Activated naive CD8-positive, alpha-beta T cell treated with anti-CD3 and anti-CD28 coated beads, Interleukin-2, amount 50 U/mL, for 24 hours (primary cell): ENCODE data around the gene LIMS1.
"Not testable (repeated sequence)": the region's sequence is repeated elsewhere in the genome, so short reads cannot be mapped to it uniquely, and the experiment has no call there.

Experiments used
- ATAC-seq: fragments of 150-1000 bp; cut with Tn5 transposase; one replicate; pipeline ENCODE4 v1.10.0; 2021
- DNase-seq: peaks from one replicate; pipeline ENCODE4 v3.0.0; 2021
- H3K27ac Mint-ChIP-seq: one replicate; pipeline ENCODE4 v1.8.0; 2021; ENCODE audit warnings: mild to moderate bottlenecking, mixed read lengths
- H3K27me3 Mint-ChIP-seq: one replicate; pipeline ENCODE4 v1.8.0; 2021; ENCODE audit warnings: mixed read lengths
- H3K36me3 Mint-ChIP-seq: one replicate; pipeline ENCODE4 v1.8.0; 2021; ENCODE audit warnings: low read depth, mixed read lengths
- H3K4me1 Mint-ChIP-seq: one replicate; pipeline ENCODE4 v1.8.0; 2021; ENCODE audit warnings: mixed read lengths
- H3K4me3 Mint-ChIP-seq: one replicate; pipeline ENCODE4 v1.8.0; 2021; ENCODE audit warnings: mild to moderate bottlenecking, moderate library complexity, mixed read lengths
- H3K9me3 Mint-ChIP-seq: one replicate; pipeline ENCODE4 v1.8.0; 2021; ENCODE audit warnings: mixed read lengths

The LIMS1 gene

GRCh38 chr2:108688818-108689756, 154.8 kb downstream of the LIMS1 start:
- H3K4me3 Mint-ChIP-seq, H3K9me3 Mint-ChIP-seq, H3K4me1 Mint-ChIP-seq, H3K27ac Mint-ChIP-seq, H3K36me3 Mint-ChIP-seq, DNase-seq, ATAC-seq, H3K27me3 Mint-ChIP-seq: not testable (repeated sequence)

DNA sequence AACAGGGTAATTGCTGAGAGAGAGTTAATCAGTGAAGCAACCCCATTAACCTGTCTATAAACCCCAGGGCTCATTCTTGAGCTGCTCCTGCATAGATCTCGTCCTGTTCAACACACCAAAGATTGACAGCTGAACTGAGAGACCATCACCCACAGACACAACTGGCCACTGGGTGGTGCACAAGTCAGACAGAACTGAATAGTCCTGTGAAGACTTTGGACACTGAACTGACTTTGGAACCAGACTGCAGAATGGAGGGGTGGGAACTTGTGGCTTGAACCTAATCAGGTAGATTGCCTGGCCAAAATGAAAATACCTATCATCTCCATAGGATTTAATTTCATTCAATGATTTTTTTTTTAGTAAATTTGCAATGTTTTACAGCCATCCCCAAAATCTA, 155.7 kb downstream of the LIMS1 start:
- H3K4me3 Mint-ChIP-seq, H3K27ac Mint-ChIP-seq, H3K27me3 Mint-ChIP-seq, DNase-seq, H3K4me1 Mint-ChIP-seq, H3K36me3 Mint-ChIP-seq, H3K9me3 Mint-ChIP-seq: not testable (repeated sequence)
- peak; percentile 90 for ATAC-seq

DNA sequence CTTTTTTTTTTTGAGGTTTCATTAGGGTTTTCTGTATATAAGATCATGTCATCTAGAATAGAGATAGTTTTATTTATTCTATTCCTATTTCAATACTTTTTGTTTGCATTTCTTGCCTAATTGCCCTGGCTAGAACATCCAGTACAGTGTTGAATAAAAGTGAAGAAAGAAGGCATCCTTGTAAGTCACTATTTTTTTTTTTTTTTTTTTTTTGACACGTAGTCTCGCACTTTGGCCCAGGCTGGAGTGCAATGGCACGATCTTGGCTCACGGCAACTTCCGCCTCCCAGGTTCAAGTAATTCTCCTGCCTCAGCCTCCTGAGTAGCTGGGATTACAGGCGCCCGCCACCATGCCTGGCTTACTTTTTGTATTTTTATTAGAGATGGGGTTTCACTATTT, 157.2 kb downstream of the LIMS1 start:
- no peak for DNase-seq
- Mint-ChIP-seq H3K36me3 (no peaks in the 10 kb centered on the region), H3K27ac (no peak overlapping the region), H3K27me3 (no peaks in the 10 kb centered on the region), H3K9me3 (no peaks in the 10 kb centered on the region), H3K4me3 (no peak overlapping the region), H3K4me1 (no peaks in the 10 kb centered on the region)
- no peak for ATAC-seq

DNA sequence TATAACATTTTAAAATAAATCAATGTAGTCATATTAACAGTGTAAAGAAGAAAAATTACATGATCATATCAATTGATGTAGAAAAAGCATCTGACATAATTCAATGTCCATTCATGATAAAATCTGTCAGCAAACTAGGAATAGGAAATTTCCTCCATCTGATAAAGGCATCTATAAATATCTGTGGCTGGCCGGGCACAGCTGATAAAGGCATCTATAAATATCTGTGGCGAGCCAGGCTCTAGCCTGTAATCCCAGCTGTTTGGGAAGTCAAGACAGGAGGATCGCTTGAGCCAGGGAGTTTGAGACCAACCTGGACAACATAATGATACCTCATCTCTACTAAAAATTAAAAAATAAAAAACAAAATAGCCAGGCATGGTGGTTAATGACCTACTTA, 166.9 kb downstream of the LIMS1 start:
- no peak for DNase-seq
- Mint-ChIP-seq H3K4me3 (no peak overlapping the region), H3K36me3 (no peaks in the 10 kb centered on the region), H3K27ac (no peak overlapping the region), H3K9me3 (no peaks in the 10 kb centered on the region), H3K4me1 (no peaks in the 10 kb centered on the region), H3K27me3 (no peaks in the 10 kb centered on the region)
- no peak for ATAC-seq

- H3K4me1 Mint-ChIP-seq, result no peaks in the 10 kb centered on the region
- H3K27ac Mint-ChIP-seq, result no peak overlapping the region
- H3K27me3 Mint-ChIP-seq, result no peaks in the 10 kb centered on the region
- H3K4me3 Mint-ChIP-seq, result no peak overlapping the region
- ATAC-seq (no peak), DNase-seq (no peak)
- H3K36me3 Mint-ChIP-seq, result no peaks in the 10 kb centered on the region
- no peaks in the 10 kb centered on the region for H3K9me3 Mint-ChIP-seq
These were observed 167.5 kb downstream of the LIMS1 start for GRCh38 chr2:108701806-108702205.

DNA sequence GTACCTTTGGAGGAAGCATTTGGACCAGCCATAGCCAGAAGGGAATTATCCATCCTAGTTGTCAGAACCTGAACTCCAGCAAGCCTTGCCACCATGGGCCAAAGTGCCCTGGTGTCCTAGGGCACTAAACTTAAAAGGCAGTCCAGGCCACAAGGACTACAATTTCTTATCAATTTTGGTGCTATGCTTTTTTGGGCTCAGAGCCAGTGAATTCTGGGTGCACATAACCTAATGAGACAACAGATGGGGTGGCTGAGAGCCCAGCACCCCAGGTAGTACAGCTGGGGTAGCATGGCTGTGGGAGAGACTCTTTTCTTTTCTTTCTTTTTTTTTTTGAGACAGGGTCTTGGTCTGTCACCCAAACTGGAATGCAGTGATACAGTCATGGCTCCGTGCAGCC, 170.6 kb downstream of the LIMS1 start:
- no peak for DNase-seq
- H3K27me3 Mint-ChIP-seq, result no peaks in the 10 kb centered on the region
- peaks cover 4% of the 10 kb centered on the region for H3K36me3 Mint-ChIP-seq
- H3K9me3 Mint-ChIP-seq, result peaks cover 6% of the 10 kb centered on the region
- H3K4me1 Mint-ChIP-seq, result no peaks in the 10 kb centered on the region
- H3K4me3 Mint-ChIP-seq, result no peak overlapping the region
- ATAC-seq, result no peak
- no peak overlapping the region for H3K27ac Mint-ChIP-seq

DNA sequence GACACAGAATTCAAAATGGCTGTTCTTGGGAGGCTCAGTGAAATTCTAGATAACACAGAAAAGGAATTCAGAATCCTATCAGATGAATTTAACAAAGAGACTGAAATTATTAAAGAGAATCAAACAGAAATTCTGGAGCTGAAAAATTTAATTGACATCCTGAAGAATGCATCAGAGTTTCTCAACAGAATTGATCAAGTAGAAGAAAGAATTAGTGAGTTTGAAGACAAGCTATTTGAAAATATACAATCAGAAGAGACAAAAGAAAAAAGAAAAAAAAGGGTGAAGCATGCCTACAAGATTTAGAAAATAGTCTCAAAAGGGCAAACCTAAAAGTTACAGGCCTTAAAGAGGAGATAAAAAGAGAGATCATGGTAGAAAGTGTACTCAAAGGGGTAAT, 173.0 kb downstream of the LIMS1 start:
- Mint-ChIP-seq H3K9me3 (peaks cover 6% of the 10 kb centered on the region), H3K4me3 (no peak overlapping the region), H3K27ac (no peak overlapping the region), H3K36me3 (peaks cover 4% of the 10 kb centered on the region), H3K27me3 (no peaks in the 10 kb centered on the region), H3K4me1 (no peaks in the 10 kb centered on the region)
- DNase-seq (no peak), ATAC-seq (no peak)

- H3K27ac Mint-ChIP-seq, H3K9me3 Mint-ChIP-seq, H3K36me3 Mint-ChIP-seq: not testable (repeated sequence)
These were observed 182.7 kb downstream of the LIMS1 start for GRCh38 chr2:108716971-108717370.

DNA sequence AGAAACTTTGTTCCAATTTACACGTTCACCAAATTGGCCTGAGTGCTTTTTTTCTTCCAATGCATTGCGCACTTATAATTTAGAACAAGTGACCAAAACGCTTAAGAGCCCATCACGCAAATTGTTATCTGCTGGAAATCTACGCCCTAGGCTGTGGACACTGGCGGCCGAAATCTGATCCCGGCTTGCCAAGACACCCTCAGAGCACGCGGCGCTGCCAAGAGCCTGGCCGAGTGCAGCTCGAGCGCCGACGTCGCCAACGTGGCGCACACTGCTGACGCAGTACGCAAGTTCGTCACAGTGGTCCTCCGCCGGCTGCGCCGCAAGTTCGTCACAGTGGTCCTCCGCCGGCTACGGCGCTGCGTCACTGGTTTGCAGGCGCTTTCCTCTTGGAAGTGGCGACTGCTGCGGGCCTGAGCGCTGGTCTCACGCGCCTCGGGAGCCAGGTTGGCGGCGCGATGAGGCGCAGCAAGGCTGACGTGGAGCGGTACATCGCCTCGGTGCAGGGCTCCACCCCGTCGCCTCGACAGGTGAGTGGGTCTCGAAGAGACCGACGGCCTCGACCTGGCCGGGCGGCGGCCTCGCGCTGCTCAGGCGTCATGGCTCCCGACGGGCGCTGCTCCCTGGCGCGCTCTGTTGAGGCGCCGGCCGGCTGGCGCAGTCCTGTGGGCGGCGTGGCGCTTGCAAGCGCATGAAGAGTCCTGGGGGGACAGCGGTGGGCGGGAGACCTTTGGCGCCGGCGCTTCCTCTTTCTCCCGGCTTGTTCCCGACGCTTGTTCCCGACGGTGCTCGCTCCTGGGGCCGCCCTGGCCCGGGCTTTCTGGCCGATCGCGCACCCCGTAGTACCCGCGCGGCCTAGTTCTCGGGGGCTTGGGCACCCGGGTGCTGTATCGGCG, 185.1 kb downstream of the LIMS1 start, which contains the start of gene RANBP2:
RANBP2 (plus strand) TSS at position 334 of the 896 bp plus-strand sequence; CDS start at position 459, 125 bp downstream.
- peak; percentile 96 for DNase-seq
- Mint-ChIP-seq H3K9me3 (no peaks in the 10 kb centered on the region), H3K27me3 (no peaks in the 10 kb centered on the region), H3K27ac (peak within 1 kb of the TSS; percentile 100), H3K4me3 (peak within 1 kb of the TSS; percentile 97), H3K36me3 (peaks cover 8% of the 10 kb centered on the region), H3K4me1 (peaks cover 30% of the 10 kb centered on the region)
- ATAC-seq, result peak; percentile 99

More at GRCh38 chr2:108716971-108717370, 182.7 kb downstream of the LIMS1 start:
- ATAC-seq, DNase-seq, H3K4me3 Mint-ChIP-seq, H3K27me3 Mint-ChIP-seq: not testable (repeated sequence)
- peaks cover 15% of the 10 kb centered on the region for H3K4me1 Mint-ChIP-seq

GRCh38 chr2:108726048-108726447, 191.8 kb downstream of the LIMS1 start:
- ATAC-seq, DNase-seq, H3K9me3 Mint-ChIP-seq, H3K27me3 Mint-ChIP-seq, H3K4me3 Mint-ChIP-seq: not testable (repeated sequence)
- Mint-ChIP-seq H3K27ac (peak overlapping the region; percentile 31), H3K4me1 (peaks cover 42% of the 10 kb centered on the region), H3K36me3 (peaks cover 11% of the 10 kb centered on the region)

DNA sequence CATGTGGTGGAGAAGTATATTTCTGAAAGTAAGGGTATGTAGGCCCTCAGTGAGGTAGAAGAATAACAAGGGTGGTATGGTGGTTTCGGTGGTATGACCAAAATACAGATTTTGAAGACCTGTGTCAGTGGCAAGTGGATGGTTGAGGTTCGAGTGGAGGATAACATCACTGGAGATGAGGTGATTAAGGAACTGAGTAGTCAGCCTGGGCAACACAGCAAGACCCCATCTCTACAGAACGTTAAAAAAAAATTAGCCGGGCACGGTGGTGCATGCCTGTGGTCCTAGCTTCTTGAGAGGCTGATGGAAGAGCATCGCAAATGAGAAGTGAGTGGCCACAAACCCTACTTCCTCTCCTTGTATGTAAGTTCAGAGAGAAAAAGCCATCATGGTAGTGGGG, 200.4 kb downstream of the LIMS1 start:
- Mint-ChIP-seq H3K36me3 (peaks cover 19% of the 10 kb centered on the region), H3K27ac (peak overlapping the region; percentile 26)
- DNase-seq, ATAC-seq, H3K4me3 Mint-ChIP-seq, H3K27me3 Mint-ChIP-seq, H3K4me1 Mint-ChIP-seq, H3K9me3 Mint-ChIP-seq: not testable (repeated sequence)
